PC-9 (cell line): ENCODE results near the gene DLG2. TPM values are rescaled to one million over a fixed set of nuclear protein-coding genes. Genes with fewer than 3 reads are reported as not detected.

Experiments
- BruUV-seq: library from RNA; stranded (reverse); fragments of 400-500 nt; replicated peaks from 2 replicates; lab custom pipeline; 2021; lab: Mats Ljungman, UMichigan
- CTCF ChIA-PET: fragments of 300-600 bp; sonication (Branson Sonifier 250); formaldehyde crosslinking; loops from one replicate; lab custom pipeline; 2022; ENCODE audit warnings: antibody characterized with exemption; lab: Charles Lee
- POLR2A ChIA-PET: fragments of 300-600 bp; sonication (Branson Sonifier 250); formaldehyde crosslinking; loops from one replicate; lab custom pipeline; 2022; ENCODE audit warnings: antibody characterized with exemption; ENCODE audit not compliant: unreplicated experiment; lab: Charles Lee
- DNase-seq, 2 experiments: peaks; one replicate each; pipeline versions ENCODE4 v3.0.0 to v3.0.0-alpha.2; 2015 to 2022; ENCODE audit warnings: mixed read lengths in 1 of 2
- H2AFZ ChIP-seq: fragments of 200-600 bp; sonication (generic); 2 replicates; pipeline ENCODE4 v1.8.1; 2017; ENCODE audit warnings: antibody characterized with exemption
- H3F3A ChIP-seq: fragments of 200-600 bp; sonication (generic); 2 replicates; pipeline ENCODE4 v1.8.1; 2017; ENCODE audit warnings: antibody characterized with exemption, mild to moderate bottlenecking, low read depth; ENCODE audit not compliant: insufficient read depth
- H3K27ac ChIP-seq: fragments of 200-600 bp; sonication (generic); 2 replicates; pipeline ENCODE4 v1.6.1; 2016; ENCODE audit warnings: mixed run types
- H3K27me3 ChIP-seq: fragments of 200-600 bp; sonication (generic); 2 replicates; pipeline ENCODE4 v1.6.1; 2016; ENCODE audit warnings: low read depth, mixed run types; ENCODE audit not compliant: insufficient read depth
- H3K36me3 ChIP-seq: fragments of 200-600 bp; sonication (generic); 2 replicates; pipeline ENCODE4 v1.6.1; 2016; ENCODE audit warnings: low read depth, mixed run types
- H3K4me1 ChIP-seq: fragments of 200-600 bp; sonication (generic); replicated peaks from 2 replicates; pipeline ENCODE4 v1.6.1; 2016; ENCODE audit warnings: mixed run types; ENCODE audit not compliant: insufficient read depth
- H3K4me2 ChIP-seq: fragments of 200-600 bp; sonication (generic); 2 replicates; pipeline ENCODE4 v1.6.1; 2017; ENCODE audit warnings: mixed run types
- H3K4me3 ChIP-seq: fragments of 200-600 bp; sonication (generic); 2 replicates; pipeline ENCODE4 v1.6.1; 2016; ENCODE audit warnings: mixed run types
- H3K79me2 ChIP-seq: fragments of 200-600 bp; sonication (generic); 2 replicates; pipeline ENCODE4 v1.6.1; 2017; ENCODE audit warnings: low read depth, mixed run types
- H3K9me2 ChIP-seq: fragments of 200-600 bp; sonication (generic); 2 replicates; pipeline ENCODE4 v1.8.1; 2017; ENCODE audit warnings: mild to moderate bottlenecking; ENCODE audit not compliant: insufficient read depth
- H3K9me3 ChIP-seq: fragments of 200-600 bp; sonication (generic); 2 replicates; pipeline ENCODE4 v1.8.1; 2016; ENCODE audit warnings: low read depth; ENCODE audit not compliant: insufficient read depth
- H4K20me1 ChIP-seq: fragments of 200-600 bp; sonication (generic); 2 replicates; pipeline ENCODE4 v1.8.1; 2017; ENCODE audit not compliant: insufficient read depth
- EZH2 ChIP-seq: fragments of 200-600 bp; sonication (generic); IDR thresholded peaks from 2 replicates; pipeline ENCODE4 v1.8.0; 2017; ENCODE audit warnings: antibody characterized with exemption, low read depth
- intact Hi-C: fragments of 100-400 bp; cut with micrococcal nuclease; formaldehyde crosslinking; loops from one replicate; pipeline ENCODE4 v1.10.0; 2022; ENCODE audit not compliant: unreplicated experiment
- total RNA-seq: library from RNA; stranded (reverse); gene quantifications from 2 replicates; pipeline ENCODE4 v1.2.3, GENCODE V29; 2021
- TF ChIP-seq, protein P1 (sequence below): fragments of 200-600 bp; sonication (generic); conservative IDR thresholded peaks from 2 replicates; pipeline ENCODE4 v1.6.1; 2017; ENCODE audit warnings: mixed run types, antibody characterized with exemption, mild to moderate bottlenecking, moderate library complexity

Gene DLG2
- total RNA-seq, 1 experiment from 2014 or later, result 6.4 TPM

DNA sequence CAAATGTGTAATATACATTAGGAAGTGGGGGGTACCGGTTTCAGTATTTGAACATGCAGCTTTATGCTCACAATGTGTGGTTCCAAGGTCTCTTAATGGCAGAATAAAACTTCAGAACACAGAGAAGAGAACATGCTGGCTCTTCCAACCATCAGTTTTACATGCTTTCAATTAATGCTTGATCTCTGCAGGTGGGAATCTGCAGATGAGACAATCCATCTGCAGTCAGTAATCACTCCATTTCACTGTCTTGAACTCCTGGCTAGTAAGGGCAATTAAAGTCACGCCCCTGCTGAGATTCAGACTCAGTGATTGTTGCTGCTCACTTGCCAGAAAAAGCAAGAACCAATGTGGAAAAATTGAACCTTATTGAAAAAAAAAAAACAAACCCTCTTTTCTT lies 945.7 kb downstream of the DLG2 start:
- Histone ChIP-seq H4K20me1 (no peaks in the 10 kb centered on the region), H2AFZ (no peak overlapping the region), H3K9me2 (no peaks in the 10 kb centered on the region), H3K79me2 (no peaks in the 10 kb centered on the region), H3K4me2 (no peak overlapping the region), H3K27ac (no peak overlapping the region), H3K4me1 (no peaks in the 10 kb centered on the region), H3F3A (no peaks in the 10 kb centered on the region), H3K4me3 (no peak overlapping the region), H3K27me3 (no peaks in the 10 kb centered on the region), H3K36me3 (no peaks in the 10 kb centered on the region), H3K9me3 (no peaks in the 10 kb centered on the region; the same call in 1 of the 2 replicates)
- intact Hi-C loops, result no loop called here
- CTCF ChIA-PET, result no interaction called here
- DNase-seq, result no peak
- TF ChIP-seq, protein P1, sequence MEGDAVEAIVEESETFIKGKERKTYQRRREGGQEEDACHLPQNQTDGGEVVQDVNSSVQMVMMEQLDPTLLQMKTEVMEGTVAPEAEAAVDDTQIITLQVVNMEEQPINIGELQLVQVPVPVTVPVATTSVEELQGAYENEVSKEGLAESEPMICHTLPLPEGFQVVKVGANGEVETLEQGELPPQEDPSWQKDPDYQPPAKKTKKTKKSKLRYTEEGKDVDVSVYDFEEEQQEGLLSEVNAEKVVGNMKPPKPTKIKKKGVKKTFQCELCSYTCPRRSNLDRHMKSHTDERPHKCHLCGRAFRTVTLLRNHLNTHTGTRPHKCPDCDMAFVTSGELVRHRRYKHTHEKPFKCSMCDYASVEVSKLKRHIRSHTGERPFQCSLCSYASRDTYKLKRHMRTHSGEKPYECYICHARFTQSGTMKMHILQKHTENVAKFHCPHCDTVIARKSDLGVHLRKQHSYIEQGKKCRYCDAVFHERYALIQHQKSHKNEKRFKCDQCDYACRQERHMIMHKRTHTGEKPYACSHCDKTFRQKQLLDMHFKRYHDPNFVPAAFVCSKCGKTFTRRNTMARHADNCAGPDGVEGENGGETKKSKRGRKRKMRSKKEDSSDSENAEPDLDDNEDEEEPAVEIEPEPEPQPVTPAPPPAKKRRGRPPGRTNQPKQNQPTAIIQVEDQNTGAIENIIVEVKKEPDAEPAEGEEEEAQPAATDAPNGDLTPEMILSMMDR, result no peak
- TF ChIP-seq EZH2, result no peak
- POLR2A ChIA-PET, result no interaction called here
- BruUV-seq, result no TSS peak

DNA sequence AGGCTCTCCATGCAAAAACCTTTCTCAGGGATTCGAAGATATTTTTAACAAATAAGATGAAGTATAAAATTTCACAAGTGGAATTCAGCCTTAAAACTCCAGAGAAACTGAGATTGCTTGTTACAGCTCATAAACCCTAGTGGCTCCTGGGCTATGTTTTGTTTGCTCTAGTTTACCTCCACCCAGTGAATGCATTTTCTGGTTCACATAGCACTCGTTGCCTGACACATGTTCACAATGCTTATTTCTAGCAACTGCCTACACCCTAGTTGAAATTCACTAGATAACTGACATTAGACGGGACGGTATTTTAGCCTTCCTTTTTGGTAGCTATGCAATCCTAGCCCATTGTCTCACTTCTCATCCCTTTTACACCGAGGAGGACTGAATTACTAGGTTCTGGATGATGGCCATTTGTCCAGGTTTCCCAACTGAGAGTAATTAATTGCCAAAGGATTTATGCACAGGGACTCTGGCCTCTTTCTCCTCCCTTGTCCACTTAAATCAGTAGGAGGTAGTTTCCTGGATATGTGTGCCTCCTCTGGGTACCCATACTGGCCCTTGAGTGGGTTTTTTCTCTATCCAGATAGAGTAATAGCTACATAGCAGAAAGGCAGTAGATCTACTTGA lies 951.6 kb downstream of the DLG2 start:
- H3K36me3 ChIP-seq, result no peaks in the 10 kb centered on the region
- no peak for DNase-seq
- H4K20me1 ChIP-seq, result no peaks in the 10 kb centered on the region
- ChIA-PET POLR2A (no interaction called here), CTCF (no interaction called here)
- no peak overlapping the region for H3K27ac ChIP-seq
- no TSS peak for BruUV-seq
- intact Hi-C loops, result no loop called here
- H3K9me3 ChIP-seq, result no peaks in the 10 kb centered on the region
- no peaks in the 10 kb centered on the region for H3K9me2 ChIP-seq
- H3K4me2 ChIP-seq, result no peak overlapping the region
- no peak overlapping the region for H2AFZ ChIP-seq
- H3F3A ChIP-seq, result no peaks in the 10 kb centered on the region
- TF ChIP-seq, protein P1, result no peak
- no peak for TF ChIP-seq EZH2
- H3K79me2 ChIP-seq, result no peaks in the 10 kb centered on the region
- H3K27me3 ChIP-seq, result no peaks in the 10 kb centered on the region
- H3K4me1 ChIP-seq, result no peaks in the 10 kb centered on the region
- no peak overlapping the region for H3K4me3 ChIP-seq

DNA sequence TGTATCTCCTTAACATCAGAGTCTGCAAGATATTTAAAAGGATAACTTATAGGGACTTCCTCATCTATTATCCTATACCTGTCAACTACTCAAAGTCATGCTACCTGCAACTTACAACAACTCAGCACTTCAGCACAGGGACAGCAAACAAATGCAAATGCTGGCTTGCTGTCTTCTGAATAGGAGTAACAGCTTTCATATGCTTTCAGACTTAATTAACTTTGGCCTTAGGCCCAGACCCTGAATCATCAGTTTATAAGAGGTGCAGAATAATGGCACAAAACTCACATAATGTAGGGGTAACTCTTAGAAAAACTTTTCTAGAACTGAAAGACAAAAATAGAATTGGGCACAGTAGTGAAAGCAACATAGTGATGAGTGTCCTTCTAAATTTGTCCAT lies 953.4 kb downstream of the DLG2 start:
- POLR2A ChIA-PET, result no interaction called here
- H3K4me1 ChIP-seq, result no peaks in the 10 kb centered on the region
- no peaks in the 10 kb centered on the region for H3K27me3 ChIP-seq
- BruUV-seq, result no TSS peak
- no peaks in the 10 kb centered on the region for H3K79me2 ChIP-seq
- no peak overlapping the region for H3K27ac ChIP-seq
- no peak overlapping the region for H3K4me3 ChIP-seq
- no peaks in the 10 kb centered on the region for H3K9me3 ChIP-seq
- DNase-seq, result no peak
- no peak overlapping the region for H3K4me2 ChIP-seq
- TF ChIP-seq, protein P1, result no peak
- no peak for TF ChIP-seq EZH2
- CTCF ChIA-PET, result no interaction called here
- no peaks in the 10 kb centered on the region for H3F3A ChIP-seq
- no peak overlapping the region for H2AFZ ChIP-seq
- intact Hi-C loops, result no loop called here
- H3K36me3 ChIP-seq, result no peaks in the 10 kb centered on the region
- H3K9me2 ChIP-seq, result no peaks in the 10 kb centered on the region
- H4K20me1 ChIP-seq, result no peaks in the 10 kb centered on the region
